AG04450 (cell line): ENCODE measurements around the gene DOCK4. TPM values are rescaled to one million over a fixed set of nuclear protein-coding genes. Genes with fewer than 3 reads are reported as not detected.

Source experiments
- CTCF ChIA-PET: fragments of 300-600, 350-600 bp; formaldehyde crosslinking; extraction: SDS; loops from one replicate; lab custom pipeline; 2022; ENCODE audit warnings: antibody characterized with exemption, inconsistent platforms; lab: Charles Lee
- POLR2A ChIA-PET: fragments of 350-600 bp; formaldehyde crosslinking; extraction: SDS; loops from one replicate; lab custom pipeline; 2021; ENCODE audit warnings: antibody characterized with exemption, inconsistent platforms; lab: Yijun Ruan, JAX
- DNase-seq: peaks from one replicate; pipeline ENCODE4 v3.0.0-alpha.2; 2011; ENCODE audit warnings: low read depth, low spot score
- H3K27ac ChIP-seq: one replicate; pipeline ENCODE4 v1.5.1; 2012; ENCODE audit warnings: low read depth, low read length, control low read depth
- H3K27me3 ChIP-seq: one replicate; pipeline ENCODE4 v1.6.0; 2012; ENCODE audit warnings: low read length; ENCODE audit not compliant: control insufficient read depth, insufficient read depth
- H3K4me3 ChIP-seq: 2 replicates; pipeline ENCODE4 v1.5.1; 2011; ENCODE audit warnings: mild to moderate bottlenecking, low read depth, low read length, control low read depth
- H3K9me3 ChIP-seq: 2 replicates; pipeline ENCODE4 v1.5.1; 2012; ENCODE audit warnings: low read length; ENCODE audit not compliant: control insufficient read depth, insufficient read depth
- CTCF ChIP-seq: IDR thresholded peaks from 2 replicates; pipeline ENCODE4 v1.5.1; 2011; ENCODE audit warnings: low read depth, low read length, control low read depth, inconsistent platforms
- polyA plus RNA-seq: library from polyadenylated mRNA; depleted of rRNA; stranded (reverse); fragments of >200 nt; gene quantifications from 2 replicates; pipeline ENCODE4 v1.2.3, GENCODE V29; 2011

DOCK4 gene
- polyA plus RNA-seq, 1 experiment, result 12.6 TPM

GRCh38 chr7:111705807-111706206, 500.4 kb downstream of the DOCK4 start:
- Histone ChIP-seq H3K4me3 (no peak overlapping the region), H3K27ac (no peak overlapping the region), H3K9me3 (no peaks in the 10 kb centered on the region; the same call in 1 of the 2 replicates), H3K27me3 (no peaks in the 10 kb centered on the region)
- CTCF ChIA-PET, result no interaction called here
- DNase-seq, result no peak
- TF ChIP-seq CTCF, result no peak
- POLR2A ChIA-PET, result no interaction called here

DNA sequence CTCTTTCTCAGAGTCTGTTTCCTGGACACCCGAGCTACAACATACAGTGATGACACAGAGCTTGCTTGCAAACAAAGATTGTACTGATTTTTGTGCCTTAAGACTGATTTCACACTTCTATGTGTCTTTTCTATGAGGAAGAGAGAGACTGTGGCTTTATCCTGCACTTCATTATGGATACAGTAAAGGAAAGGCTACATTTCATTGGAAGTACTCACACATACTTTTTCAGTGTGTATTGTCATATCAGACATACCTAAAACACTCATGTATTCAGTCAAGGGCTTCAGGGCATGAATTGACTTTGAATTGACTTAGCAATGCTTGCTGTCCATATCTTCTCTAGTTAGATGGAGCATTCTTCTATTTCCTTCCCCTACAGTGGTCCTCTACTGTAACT, 508.4 kb downstream of the DOCK4 start:
- Histone ChIP-seq H3K9me3 (no peaks in the 10 kb centered on the region), H3K27ac (no peak overlapping the region), H3K4me3 (no peak overlapping the region), H3K27me3 (no peaks in the 10 kb centered on the region)
- POLR2A ChIA-PET, result no interaction called here
- DNase-seq, result no peak
- CTCF ChIA-PET, result no interaction called here
- TF ChIP-seq CTCF, result no peak

- no peak overlapping the region for H3K27ac ChIP-seq
- CTCF ChIA-PET, result interaction anchor here (0.6 to 0.7 kb wide), 2 partner anchors 611 to 1852 kb away, joined by 3 read pairs; no protein-coding TSS in a partner anchor
- H3K27me3 ChIP-seq, result no peaks in the 10 kb centered on the region
- POLR2A ChIA-PET, result no interaction called here
- no peak overlapping the region for H3K4me3 ChIP-seq
- no peak for TF ChIP-seq CTCF
- H3K9me3 ChIP-seq, result no peaks in the 10 kb centered on the region
- no peak for DNase-seq
Measured at GRCh38 chr7:111694376-111694775, 511.8 kb downstream of the DOCK4 start.

GRCh38 chr7:111690364-111691111, 515.7 kb downstream of the DOCK4 start:
- ChIA-PET POLR2A (no interaction called here), CTCF (no interaction called here)
- H3K27me3 ChIP-seq, result no peaks in the 10 kb centered on the region
- H3K27ac ChIP-seq, result no peak overlapping the region
- no peaks in the 10 kb centered on the region for H3K9me3 ChIP-seq
- no peak for DNase-seq
- TF ChIP-seq CTCF, result no peak
- H3K4me3 ChIP-seq, result no peak overlapping the region

- no peaks in the 10 kb centered on the region for H3K9me3 ChIP-seq
- H3K4me3 ChIP-seq, result no peak overlapping the region
- no peak for TF ChIP-seq CTCF
- H3K27ac ChIP-seq, result no peak overlapping the region
- DNase-seq, result no peak
- peaks cover 2% of the 10 kb centered on the region for H3K27me3 ChIP-seq
- ChIA-PET CTCF (no interaction called here), POLR2A (no interaction called here)
Measured at GRCh38 chr7:111685349-111685748, 520.9 kb downstream of the DOCK4 start.
